ENCODE results near the gene ELMO2.

The ELMO2 gene

DNA sequence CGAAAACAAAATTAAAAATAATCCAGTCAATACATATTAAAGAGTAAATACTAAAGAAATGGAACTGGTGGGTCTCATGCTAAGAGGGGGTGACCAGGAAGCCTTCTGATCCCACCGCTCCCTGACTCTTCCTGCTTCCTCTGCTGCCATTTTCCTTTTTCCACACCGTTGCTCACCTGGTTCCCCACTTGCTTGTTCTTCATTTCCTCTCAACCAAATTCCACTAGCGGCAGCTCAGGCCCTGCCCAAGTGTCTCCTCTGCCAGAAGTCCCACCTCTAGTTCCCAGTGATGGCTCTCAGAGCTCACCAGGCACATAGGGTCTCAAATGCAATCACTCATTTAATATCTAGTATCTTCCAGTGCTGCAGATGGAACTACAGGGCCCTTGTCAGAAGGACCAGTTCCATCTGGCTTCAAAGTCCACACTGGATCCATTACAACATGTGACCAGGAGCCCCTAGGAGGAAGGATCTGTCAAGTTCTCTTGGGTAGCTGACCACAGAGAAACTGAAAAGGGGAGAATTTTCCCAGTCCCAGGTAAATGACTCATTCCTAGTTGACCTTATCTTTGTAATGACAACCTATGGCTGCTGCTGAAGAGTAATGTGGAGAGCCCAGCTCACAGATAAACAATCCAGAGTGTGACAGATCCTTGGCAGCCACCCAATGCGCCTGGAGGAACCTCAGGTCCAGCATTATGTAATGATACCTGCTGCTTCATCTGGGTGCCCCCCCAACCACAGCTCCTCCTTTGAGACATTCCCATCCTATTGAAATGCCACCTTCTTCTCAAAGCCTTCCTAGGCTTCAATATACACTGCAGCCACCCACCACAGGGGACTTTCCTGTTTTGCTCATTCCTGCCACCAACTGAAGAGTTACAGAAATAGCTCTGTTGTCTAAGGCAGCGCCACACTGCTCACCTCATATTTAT lies 38.2 kb downstream of the ELMO2 start:
- DNase-seq (ENCODE audit: insufficient read length, low spot score) (no peak), FAIRE-seq (no peak)

DNA sequence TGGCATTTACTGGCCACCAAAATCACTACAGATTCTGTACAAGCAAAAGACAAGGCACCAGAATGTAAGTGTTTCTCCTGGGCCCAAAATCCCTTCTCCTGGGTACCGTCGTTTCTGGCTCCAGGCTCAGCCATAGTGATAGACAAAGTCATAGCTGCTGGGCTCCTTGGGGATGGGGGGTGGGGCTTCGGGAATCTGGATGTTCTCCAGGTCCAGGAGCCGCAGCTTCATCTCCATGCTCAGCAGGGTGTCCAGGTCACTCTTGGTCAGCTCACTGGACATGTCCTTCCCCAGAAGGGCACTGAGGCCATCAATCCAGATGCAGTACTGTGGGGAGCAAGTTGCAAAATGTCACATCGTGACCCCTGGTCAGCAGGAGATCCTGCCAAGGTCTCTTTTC lies 39.2 kb downstream of the ELMO2 start:
- DNase-seq (ENCODE audit: insufficient read length, low spot score) (no peak), FAIRE-seq (no peak)

DNA sequence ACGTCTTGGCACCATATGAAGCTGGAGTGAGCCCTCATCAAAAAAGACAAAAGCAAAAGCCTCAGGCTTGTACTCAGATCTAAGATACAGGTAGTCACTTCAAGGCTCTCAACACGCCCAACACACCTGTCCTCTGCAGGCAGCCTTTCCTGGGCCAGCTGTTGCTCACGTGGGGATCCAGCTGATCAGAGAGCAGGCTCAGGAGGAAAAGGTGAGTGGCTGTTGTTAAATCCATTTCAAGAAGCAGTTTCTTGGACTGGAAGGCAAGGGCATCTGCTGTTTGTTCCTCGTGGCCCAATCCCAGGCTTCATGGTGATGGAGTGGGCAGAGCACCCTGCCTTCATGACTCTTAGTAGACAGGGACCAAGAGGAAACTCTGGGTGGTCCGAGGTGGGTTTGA lies 39.6 kb downstream of the ELMO2 start:
- no peak for FAIRE-seq
- no peak for DNase-seq (ENCODE audit: insufficient read length, low spot score)

- no peak for DNase-seq (ENCODE audit: insufficient read length, low spot score)
- no peak for FAIRE-seq
Observed at GRCh38 chr20:46365487-46366220, 40.8 kb downstream of the ELMO2 start.

- no peak for DNase-seq (ENCODE audit: insufficient read length, low spot score)
- FAIRE-seq = no peak
Observed at GRCh38 chr20:46364670-46365486, 41.5 kb downstream of the ELMO2 start.

DNA sequence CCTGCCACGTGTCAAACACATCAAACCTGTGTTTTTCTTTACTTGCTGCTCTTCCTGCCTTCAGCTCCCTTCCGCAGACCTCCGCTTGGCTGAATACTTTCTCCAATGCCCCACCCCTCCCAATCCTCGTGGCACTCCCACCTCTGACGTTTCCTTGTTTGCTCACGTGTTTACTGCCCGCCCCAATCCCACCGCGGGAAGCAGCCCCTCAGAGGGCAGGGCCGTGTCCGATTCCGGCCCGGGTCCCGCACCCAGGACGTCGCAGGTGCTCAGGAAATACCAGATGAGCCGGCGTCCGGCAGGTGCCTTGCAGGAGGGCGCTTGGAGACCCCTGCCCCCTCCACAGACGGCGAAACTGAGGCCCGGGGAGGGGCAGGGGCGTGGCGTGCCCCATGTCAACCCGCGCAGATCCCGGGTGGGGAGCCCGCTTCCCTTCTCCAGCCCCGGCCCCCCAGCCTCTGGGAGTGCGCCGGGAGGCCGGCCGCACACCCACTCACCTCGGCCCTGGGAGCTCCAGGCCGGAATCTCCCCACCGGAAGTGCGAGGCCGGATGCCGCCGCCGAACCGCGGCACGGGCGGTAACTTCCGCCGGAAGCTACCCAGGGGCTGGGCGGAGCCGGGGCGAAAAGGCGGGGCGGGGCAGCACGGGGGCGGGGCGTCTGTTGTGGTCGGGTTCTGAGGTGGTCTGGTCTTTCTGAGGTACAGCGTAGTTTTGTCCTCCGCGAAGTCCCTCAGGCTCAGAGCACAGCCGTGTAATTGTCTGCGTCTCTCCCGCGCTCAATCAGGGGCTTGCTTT lies 42.3 kb downstream of the ELMO2 start:
- DNase-seq (ENCODE audit: insufficient read length, low spot score) (peak; percentile 92), FAIRE-seq (peak; percentile 92)

GRCh38 chr20:46362921-46363867 lies 43.2 kb downstream of the ELMO2 start:
- DNase-seq (ENCODE audit: insufficient read length, low spot score) (no peak), FAIRE-seq (no peak)

DNA sequence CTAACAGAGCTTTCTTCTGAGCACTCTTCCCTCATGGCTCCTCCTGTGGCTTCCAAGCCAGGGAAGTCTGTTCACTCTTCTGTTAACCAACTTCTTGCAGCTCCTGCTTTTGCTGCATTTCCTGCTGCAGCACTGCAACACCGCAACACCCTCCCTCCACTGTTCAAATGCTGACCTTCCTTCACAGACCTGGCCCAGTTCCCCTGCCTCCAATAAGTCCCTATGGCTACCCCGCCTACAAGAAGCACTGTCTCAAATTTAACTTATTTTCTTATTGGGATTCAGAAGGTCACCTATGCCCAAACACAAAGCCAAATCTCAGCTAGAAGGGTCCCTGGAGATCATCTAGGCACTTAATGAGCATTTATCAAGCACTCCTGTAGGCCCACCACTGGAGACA lies 44.6 kb downstream of the ELMO2 start:
- DNase-seq (ENCODE audit: insufficient read length, low spot score) (no peak), FAIRE-seq (no peak)

- no peak for FAIRE-seq
- DNase-seq (ENCODE audit: insufficient read length, low spot score) = no peak
Observed at GRCh38 chr20:46361381-46361780, 45.0 kb downstream of the ELMO2 start.

- peak; percentile 66 for FAIRE-seq
Observed at GRCh38 chr20:46359233-46359751, 47.1 kb downstream of the ELMO2 start.

GRCh38 chr20:46358346-46359058 lies 47.9 kb downstream of the ELMO2 start:
- DNase-seq (ENCODE audit: insufficient read length, low spot score) (no peak), FAIRE-seq (no peak)

More at GRCh38 chr20:46359233-46359751, 47.1 kb downstream of the ELMO2 start:
- peak; percentile 33 for DNase-seq (ENCODE audit: insufficient read length, low spot score)

DNA sequence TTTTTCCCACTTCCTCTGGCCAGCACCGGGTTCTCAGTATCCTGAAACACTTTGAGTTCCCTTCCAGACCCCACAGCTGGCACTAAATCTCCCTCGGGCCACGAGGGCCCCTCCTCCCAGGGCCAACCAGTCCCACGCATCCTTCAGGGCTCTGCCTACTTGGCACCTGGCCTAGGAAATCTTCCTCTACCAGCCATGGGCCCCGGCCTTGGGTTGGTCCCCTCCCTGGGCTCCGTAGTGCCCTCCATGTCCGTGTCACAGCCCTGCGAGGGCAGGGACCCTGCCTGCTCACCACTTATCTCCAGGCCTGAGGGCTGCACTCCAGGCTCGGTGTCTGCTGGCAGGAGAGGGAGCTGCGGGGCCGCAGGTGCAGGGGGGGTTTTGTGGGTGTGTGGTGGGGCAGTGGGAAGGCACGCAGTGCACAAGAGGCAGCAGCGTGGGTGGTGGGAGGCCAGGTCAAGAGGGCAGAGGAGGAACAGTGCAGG lies 49.3 kb downstream of the ELMO2 start:
- DNase-seq (ENCODE audit: insufficient read length, low spot score) (no peak), FAIRE-seq (no peak)

- FAIRE-seq (no peak), DNase-seq (ENCODE audit: insufficient read length, low spot score) (no peak)
Observed at GRCh38 chr20:46356195-46357029, 50.0 kb downstream of the ELMO2 start.

- no peak for FAIRE-seq
- no peak for DNase-seq (ENCODE audit: insufficient read length, low spot score)
Observed at GRCh38 chr20:46355778-46356177, 50.6 kb downstream of the ELMO2 start.

DNA sequence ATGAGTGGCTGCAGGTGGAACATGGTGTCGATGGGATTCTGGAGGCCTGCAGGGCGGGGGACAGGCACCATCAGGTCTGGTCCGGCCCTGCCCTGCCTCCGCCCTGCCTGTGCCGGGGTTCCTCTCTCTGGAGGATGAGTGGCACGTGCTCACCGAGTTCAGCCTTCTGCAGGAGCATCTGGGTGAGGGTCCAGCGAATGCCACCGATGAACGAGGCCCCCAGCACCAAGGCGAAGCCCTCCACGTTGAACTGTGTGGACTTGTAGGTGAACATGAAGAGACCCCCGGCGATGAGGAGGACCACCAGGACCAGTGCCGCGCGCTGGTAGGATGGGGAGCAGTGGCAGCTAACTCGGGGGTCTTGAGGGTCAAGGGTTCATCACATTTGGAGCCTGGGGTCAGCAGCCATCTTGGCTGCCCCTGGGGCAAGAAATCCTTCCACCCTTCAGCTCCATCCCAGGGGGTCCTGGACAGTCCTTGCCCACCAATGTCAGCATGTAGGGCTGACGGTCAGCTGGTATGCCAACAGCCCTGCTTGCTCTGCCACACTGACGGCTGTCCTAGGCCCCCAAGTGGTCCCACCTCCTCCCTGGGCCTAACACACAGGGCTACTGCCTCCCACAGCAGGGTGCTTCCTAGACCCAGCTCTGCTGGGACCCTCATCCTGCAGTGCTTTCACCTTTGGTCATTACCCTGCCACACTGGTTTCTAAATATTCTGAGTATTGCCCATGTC lies 51.3 kb downstream of the ELMO2 start:
- FAIRE-seq (no peak), DNase-seq (ENCODE audit: insufficient read length, low spot score) (no peak)

DNA sequence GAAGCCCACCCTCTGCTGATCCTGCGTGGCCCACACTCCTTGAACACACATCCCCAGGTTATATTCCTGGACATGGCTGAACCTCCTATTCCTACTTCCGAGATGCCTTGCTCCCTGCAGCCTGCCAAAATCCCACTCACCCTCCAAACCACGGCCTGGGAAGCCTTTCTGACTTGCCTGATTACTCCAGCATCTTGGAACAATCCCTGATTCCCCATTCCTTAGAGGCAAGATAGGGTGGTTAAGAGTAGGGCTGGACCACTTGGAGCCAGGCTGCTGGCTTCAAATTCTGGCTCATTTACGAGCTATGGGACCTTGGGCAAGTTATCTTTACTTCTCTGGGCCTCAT lies 52.2 kb downstream of the ELMO2 start:
- no peak for DNase-seq (ENCODE audit: insufficient read length, low spot score)
- no peak for FAIRE-seq
